ENCODE data around the gene ACVR1C. TPM values are rescaled to one million over a fixed set of nuclear protein-coding genes. Genes with fewer than 3 reads are reported as not detected.

The ACVR1C gene
- total RNA-seq, 4 donors from 2014 or later: 0.08 to 1.2 (median 0.69) TPM

GRCh38 chr2:157620956-157621355 lies 7.7 kb downstream of the ACVR1C start:
- H3K36me3 ChIP-seq: no peaks in the 10 kb centered on the region
- TF ChIP-seq POLR2AphosphoS5 (IDR thresholded peaks at IDR 0.05) (no peak), POLR2A (IDR thresholded peaks at IDR 0.05) (no peak), CTCF (IDR thresholded peaks at IDR 0.05) (no peak), EP300 (IDR thresholded peaks at IDR 0.05) (no peak)

GRCh38 chr2:157611726-157612125 lies 16.9 kb downstream of the ACVR1C start:
- Histone ChIP-seq H3K4me3 (no peak overlapping the region), H3K4me1 (no peaks in the 10 kb centered on the region), H3K27me3 (no peaks in the 10 kb centered on the region), H3K9me3 (peaks cover 0 to 24% (median 0%) of the 10 kb centered on the region in 3 donors), H3K27ac (no peak overlapping the region), H3K36me3 (no peaks in the 10 kb centered on the region)
- no peak for ATAC-seq
- no peak for TF ChIP-seq EP300 (IDR thresholded peaks at IDR 0.05)
- TF ChIP-seq POLR2A (IDR thresholded peaks at IDR 0.05): no peak
- no peak for TF ChIP-seq POLR2AphosphoS5 (IDR thresholded peaks at IDR 0.05)
- TF ChIP-seq CTCF (IDR thresholded peaks at IDR 0.05): no peak

More at GRCh38 chr2:157620956-157621355, 7.7 kb downstream of the ACVR1C start:
- Histone ChIP-seq H3K4me1 (no peaks in the 10 kb centered on the region), H3K27me3 (peaks cover 11% of the 10 kb centered on the region), H3K27ac (no peak overlapping the region), H3K9me3 (peaks cover 0 to 7% (median 0%) of the 10 kb centered on the region in 3 donors), H3K4me3 (no peak overlapping the region)
- 36 to 67% methylated on average over 1 of the region's 1 CpG for WGBS, 2 donors (ENCODE audit: low coverage in 1 of 2)
- ATAC-seq: no peak

- Histone ChIP-seq H3K4me3 (no peak overlapping the region), H3K36me3 (no peaks in the 10 kb centered on the region), H3K27ac (no peak overlapping the region), H3K9me3 (peaks cover 0 to 24% (median 0%) of the 10 kb centered on the region in 3 donors), H3K4me1 (no peaks in the 10 kb centered on the region), H3K27me3 (no peaks in the 10 kb centered on the region)
- ATAC-seq: no peak
- 80 to 100% methylated on average over 1 of the region's 4 CpGs for WGBS, 2 donors (ENCODE audit: low coverage in 1 of 2)
- TF ChIP-seq POLR2A (IDR thresholded peaks at IDR 0.05) (no peak), CTCF (IDR thresholded peaks at IDR 0.05) (no peak), EP300 (IDR thresholded peaks at IDR 0.05) (no peak), POLR2AphosphoS5 (IDR thresholded peaks at IDR 0.05) (no peak)
These were observed 17.6 kb downstream of the ACVR1C start for GRCh38 chr2:157611110-157611509.

- H3K4me3 ChIP-seq: no peak overlapping the region
These were observed 22.1 kb downstream of the ACVR1C start for GRCh38 chr2:157606534-157606933.

More at GRCh38 chr2:157606534-157606933, 22.1 kb downstream of the ACVR1C start:
- Histone ChIP-seq H3K27ac (no peak overlapping the region), H3K9me3 (peaks cover 0 to 16% (median 0%) of the 10 kb centered on the region in 3 donors), H3K36me3 (no peaks in the 10 kb centered on the region), H3K4me1 (no peaks in the 10 kb centered on the region), H3K27me3 (no peaks in the 10 kb centered on the region)
- TF ChIP-seq CTCF (IDR thresholded peaks at IDR 0.05) (no peak), POLR2AphosphoS5 (IDR thresholded peaks at IDR 0.05) (no peak)
- ATAC-seq: no peak
